ENCODE results near the gene LPIN3. TPM values are rescaled to one million over a fixed set of nuclear protein-coding genes. Genes with fewer than 3 reads are reported as not detected.

Gene LPIN3
- total RNA-seq, 1 experiment from 2014 or later, result 18.5 TPM

- Histone ChIP-seq H3K79me2 (ENCODE audit: insufficient read depth, low read length) (no peaks in the 10 kb centered on the region), H3K4me3 (replicated peaks in 1 of 2; ENCODE audit: low read depth in 1 of 2, low read length in 2 of 2) (no peak overlapping the region), H3K27me3 (ENCODE audit: insufficient read depth, low read length) (no peaks in the 10 kb centered on the region), H3K4me1 (ENCODE audit: control insufficient read depth in 1 of 2, insufficient read depth in 2 of 2, low read length in 2 of 2) (no peaks in the 10 kb centered on the region), H3K9me3 (ENCODE audit: control insufficient read depth in 1 of 2, insufficient read depth in 1 of 2, low read depth in 1 of 2, low read length in 2 of 2) (no peaks in the 10 kb centered on the region), H3K27ac (ENCODE audit: low read depth, low read length) (no peak overlapping the region), H3K9ac (ENCODE audit: low read length) (no peak overlapping the region), H3K9me2 (ENCODE audit: insufficient read depth) (no peaks in the 10 kb centered on the region), H4K20me1 (ENCODE audit: insufficient read depth) (no peaks in the 10 kb centered on the region), H2AFZ (ENCODE audit: low read depth, low read length, poor library complexity, severe bottlenecking) (no peak overlapping the region), H3K36me3 (ENCODE audit: control insufficient read depth in 1 of 2, insufficient read depth in 2 of 2, low read length in 2 of 2) (no peaks in the 10 kb centered on the region), H3K4me2 (ENCODE audit: low read length) (no peak overlapping the region)
- intact Hi-C loops (cut with micrococcal nuclease), result no loop called here
- RAD21 ChIA-PET (ENCODE audit: low non-redundant PET in 1 of 2, low total read pairs in 2 of 2, uncharacterized antibody in 2 of 2, unreplicated experiment in 2 of 2), result no interaction called here
- no TSS peak for BruUV-seq (replicated peaks)
- POLR2A ChIA-PET, result no interaction called here
- DNase-seq (ENCODE audit: low read depth, low spot score) (no peak), ATAC-seq (no peak)
- CTCF ChIA-PET, result no interaction called here
- TF ChIP-seq ELF1 (IDR thresholded peaks at IDR 0.05; ENCODE audit: borderline replicate concordance, low read depth) (no peak), POLR2AphosphoS5 (IDR thresholded peaks at IDR 0.05; ENCODE audit: low read depth, low read length) (no peak), SRF (IDR thresholded peaks at IDR 0.05; ENCODE audit: low read depth) (no peak), EGR1 (IDR thresholded peaks at IDR 0.05; ENCODE audit: low read depth) (no peak), FOSL1 (IDR thresholded peaks at IDR 0.05; ENCODE audit: low read depth) (no peak), EZH2 (IDR thresholded peaks at IDR 0.05) (no peak), RAD21 (IDR thresholded peaks at IDR 0.05; ENCODE audit: low read depth) (no peak), ZFX (IDR thresholded peaks at IDR 0.05) (no peak), JUND (IDR thresholded peaks at IDR 0.05) (no peak), TCF7L2 (IDR thresholded peaks at IDR 0.05; ENCODE audit: borderline replicate concordance, extremely low read depth, insufficient read depth, insufficient read length) (no peak), POLR2A (IDR thresholded peaks at IDR 0.05; ENCODE audit: borderline replicate concordance, extremely low read depth, insufficient read depth, insufficient read length) (no peak), SIN3A (IDR thresholded peaks at IDR 0.05; ENCODE audit: low read depth) (no peak), EZH2phosphoT487 (IDR thresholded peaks at IDR 0.05; ENCODE audit: borderline replicate concordance) (no peak), YY1 (IDR thresholded peaks at IDR 0.05; ENCODE audit: extremely low read depth, insufficient replicate concordance, low read depth, low read length) (no peak), ZNF274 (IDR thresholded peaks at IDR 0.05; ENCODE audit: low read depth, low read length) (no peak), REST (IDR thresholded peaks at IDR 0.05; ENCODE audit: low read depth) (no peak), CEBPB (IDR thresholded peaks at IDR 0.05; ENCODE audit: low read depth) (no peak)
- TF ChIP-seq, protein P1, sequence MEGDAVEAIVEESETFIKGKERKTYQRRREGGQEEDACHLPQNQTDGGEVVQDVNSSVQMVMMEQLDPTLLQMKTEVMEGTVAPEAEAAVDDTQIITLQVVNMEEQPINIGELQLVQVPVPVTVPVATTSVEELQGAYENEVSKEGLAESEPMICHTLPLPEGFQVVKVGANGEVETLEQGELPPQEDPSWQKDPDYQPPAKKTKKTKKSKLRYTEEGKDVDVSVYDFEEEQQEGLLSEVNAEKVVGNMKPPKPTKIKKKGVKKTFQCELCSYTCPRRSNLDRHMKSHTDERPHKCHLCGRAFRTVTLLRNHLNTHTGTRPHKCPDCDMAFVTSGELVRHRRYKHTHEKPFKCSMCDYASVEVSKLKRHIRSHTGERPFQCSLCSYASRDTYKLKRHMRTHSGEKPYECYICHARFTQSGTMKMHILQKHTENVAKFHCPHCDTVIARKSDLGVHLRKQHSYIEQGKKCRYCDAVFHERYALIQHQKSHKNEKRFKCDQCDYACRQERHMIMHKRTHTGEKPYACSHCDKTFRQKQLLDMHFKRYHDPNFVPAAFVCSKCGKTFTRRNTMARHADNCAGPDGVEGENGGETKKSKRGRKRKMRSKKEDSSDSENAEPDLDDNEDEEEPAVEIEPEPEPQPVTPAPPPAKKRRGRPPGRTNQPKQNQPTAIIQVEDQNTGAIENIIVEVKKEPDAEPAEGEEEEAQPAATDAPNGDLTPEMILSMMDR (IDR thresholded peaks at IDR 0.05 in 2 of 3, conservative IDR thresholded peaks at IDR 0.05 in 1 of 3; ENCODE audit: borderline replicate concordance in 1 of 3, insufficient read depth in 1 of 3, low read depth in 2 of 3, low read length in 2 of 3), result no peak
- TF ChIP-seq, protein P2, sequence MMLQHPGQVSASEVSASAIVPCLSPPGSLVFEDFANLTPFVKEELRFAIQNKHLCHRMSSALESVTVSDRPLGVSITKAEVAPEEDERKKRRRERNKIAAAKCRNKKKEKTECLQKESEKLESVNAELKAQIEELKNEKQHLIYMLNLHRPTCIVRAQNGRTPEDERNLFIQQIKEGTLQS (IDR thresholded peaks at IDR 0.05), result no peak
- TF ChIP-seq, protein P3, sequence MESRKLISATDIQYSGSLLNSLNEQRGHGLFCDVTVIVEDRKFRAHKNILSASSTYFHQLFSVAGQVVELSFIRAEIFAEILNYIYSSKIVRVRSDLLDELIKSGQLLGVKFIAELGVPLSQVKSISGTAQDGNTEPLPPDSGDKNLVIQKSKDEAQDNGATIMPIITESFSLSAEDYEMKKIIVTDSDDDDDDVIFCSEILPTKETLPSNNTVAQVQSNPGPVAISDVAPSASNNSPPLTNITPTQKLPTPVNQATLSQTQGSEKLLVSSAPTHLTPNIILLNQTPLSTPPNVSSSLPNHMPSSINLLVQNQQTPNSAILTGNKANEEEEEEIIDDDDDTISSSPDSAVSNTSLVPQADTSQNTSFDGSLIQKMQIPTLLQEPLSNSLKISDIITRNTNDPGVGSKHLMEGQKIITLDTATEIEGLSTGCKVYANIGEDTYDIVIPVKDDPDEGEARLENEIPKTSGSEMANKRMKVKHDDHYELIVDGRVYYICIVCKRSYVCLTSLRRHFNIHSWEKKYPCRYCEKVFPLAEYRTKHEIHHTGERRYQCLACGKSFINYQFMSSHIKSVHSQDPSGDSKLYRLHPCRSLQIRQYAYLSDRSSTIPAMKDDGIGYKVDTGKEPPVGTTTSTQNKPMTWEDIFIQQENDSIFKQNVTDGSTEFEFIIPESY (IDR thresholded peaks at IDR 0.05; ENCODE audit: extremely low read depth, insufficient replicate concordance, low read length), result no peak
Observed at GRCh38 chr20:41394931-41395666, 54.5 kb downstream of the LPIN3 start.
